Kidney (tissue), 14 donors: ENCODE data around the gene HPX. TPM values are rescaled to one million over a fixed set of nuclear protein-coding genes. Genes with fewer than 3 reads are reported as not detected.

ENCODE experiments used
- DNase-seq, 5 donors: peaks; one replicate each; pipeline ENCODE4 v3.0.0-alpha.2; 2013 to 2020
- FAIRE-seq: peaks from 2 replicates; lab custom pipeline; 2012; peaks lifted over from hg19 to GRCh38; lab: Jason Lieb, UNC
- H3K27ac ChIP-seq, 2 donors: one replicate each; pipeline ENCODE4 v1.7.0; 2013; ENCODE audit warnings: low read depth in 2 of 2, low read length in 2 of 2, inconsistent platforms in 1 of 2
- H3K27me3 ChIP-seq: one replicate; pipeline ENCODE4 v1.7.1; 2013; ENCODE audit warnings: low read length, inconsistent platforms; ENCODE audit not compliant: control insufficient read depth, insufficient read depth
- H3K36me3 ChIP-seq, 3 donors: one replicate each; pipeline versions ENCODE4 v1.7.0 to v1.7.1; 2013; ENCODE audit warnings: low read length in 3 of 3, control low read depth in 1 of 3, inconsistent platforms in 1 of 3; ENCODE audit not compliant: insufficient read depth in 3 of 3, control insufficient read depth in 2 of 3
- H3K4me1 ChIP-seq, 3 donors: one replicate each; pipeline versions ENCODE4 v1.7.0 to v1.7.1; 2013; ENCODE audit warnings: low read length in 3 of 3, inconsistent platforms in 1 of 3, low read depth in 1 of 3; ENCODE audit not compliant: control insufficient read depth in 2 of 3, insufficient read depth in 2 of 3
- H3K4me3 ChIP-seq, 3 donors: one replicate each; pipeline versions ENCODE4 v1.7.0 to v1.8.1; 2013; ENCODE audit warnings: low read length in 3 of 3, control low read depth in 1 of 3, inconsistent platforms in 1 of 3
- H3K9ac ChIP-seq, 3 donors: one replicate each; pipeline versions ENCODE4 v1.7.0 to v1.7.1; 2013; ENCODE audit warnings: low read length in 3 of 3, control low read depth in 1 of 3, inconsistent platforms in 1 of 3
- H3K9me3 ChIP-seq, 3 donors: one replicate each; pipeline versions ENCODE4 v1.7.0 to v1.7.1; 2013; ENCODE audit warnings: low read length in 3 of 3, control low read depth in 1 of 3, inconsistent platforms in 1 of 3; ENCODE audit not compliant: control insufficient read depth in 2 of 3, insufficient read depth in 1 of 3
- intact Hi-C: fragments of 100-400 bp; cut with DNase I; formaldehyde crosslinking; loops from one replicate; pipeline ENCODE4 v1.11.1; 2022
- polyA plus RNA-seq: library from polyadenylated mRNA; stranded (reverse); fragments of 350-450 nt; fragmentation: Illumina TruSeq; extraction: RNeasy Lipid Tissue Mini Kit (QIAGEN cat#74804); gene quantifications from one replicate; pipeline ENCODE4 v1.2.3, GENCODE V29; 2014; ENCODE audit warnings: low read depth, low replicate concordance; ENCODE audit not compliant: insufficient read depth
- total RNA-seq: library from RNA; stranded (reverse); fragmentation: NEBNext Ultra II Directional; extraction: Animal tissue kit (Norgen Biotek cat#: 25700); gene quantifications from one replicate; pipeline ENCODE4 v1.2.1, GENCODE V29; 2021
- TF ChIP-seq, protein P1 (sequence below): IDR thresholded peaks from 3 replicates; pipeline ENCODE4 v1.5.1; 2012; ENCODE audit warnings: mild to moderate bottlenecking, moderate library complexity, borderline replicate concordance; ENCODE audit not compliant: insufficient read depth; ENCODE audit errors: extremely low read depth
- donor health status: control.
- donor health status: control.
- donor health status: control.
- donor health status: control.
- donor health status: control.
- donor health status: DM: yes; HTN: yes; CAD: no.
- donor health status: Normal renal cell carcinoma (clear cell type).

HPX gene
- total and polyA plus RNA-seq, 2 donors from 2014 or later = 0.88 to 1.3 TPM

DNA sequence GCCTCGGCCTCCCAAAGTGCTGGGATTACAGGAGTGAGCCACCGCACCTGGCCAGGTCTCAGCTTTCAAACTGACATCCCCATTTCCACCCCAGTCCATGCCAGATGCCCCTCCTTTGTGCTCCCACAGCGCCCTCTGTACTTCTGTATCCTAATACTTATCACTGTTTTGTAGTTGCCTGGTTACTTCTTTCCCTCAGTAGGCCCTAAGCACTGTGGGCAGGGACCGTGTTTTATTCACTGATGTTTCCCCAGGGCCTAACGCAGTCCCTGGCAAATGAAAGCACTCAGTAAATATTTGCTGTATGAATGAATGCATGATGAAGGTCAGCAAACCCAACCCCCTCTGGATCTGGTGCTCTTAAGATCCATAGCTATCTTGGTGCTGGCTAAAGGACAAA lies 35.1 kb upstream of the HPX start:
- Histone ChIP-seq H3K4me3 (no peak overlapping the region), H3K27me3 (no peaks in the 10 kb centered on the region), H3K9ac (no peak overlapping the region), H3K9me3 (no peaks in the 10 kb centered on the region), H3K27ac (no peak overlapping the region), H3K36me3 (peaks cover 0 to 16% (median 15%) of the 10 kb centered on the region in 3 donors), H3K4me1 (peaks cover 4 to 28% (median 8%) of the 10 kb centered on the region in 3 donors)
- intact Hi-C loops = no loop called here
- DNase-seq (no peak), FAIRE-seq (no peak)
- TF ChIP-seq, protein P1, sequence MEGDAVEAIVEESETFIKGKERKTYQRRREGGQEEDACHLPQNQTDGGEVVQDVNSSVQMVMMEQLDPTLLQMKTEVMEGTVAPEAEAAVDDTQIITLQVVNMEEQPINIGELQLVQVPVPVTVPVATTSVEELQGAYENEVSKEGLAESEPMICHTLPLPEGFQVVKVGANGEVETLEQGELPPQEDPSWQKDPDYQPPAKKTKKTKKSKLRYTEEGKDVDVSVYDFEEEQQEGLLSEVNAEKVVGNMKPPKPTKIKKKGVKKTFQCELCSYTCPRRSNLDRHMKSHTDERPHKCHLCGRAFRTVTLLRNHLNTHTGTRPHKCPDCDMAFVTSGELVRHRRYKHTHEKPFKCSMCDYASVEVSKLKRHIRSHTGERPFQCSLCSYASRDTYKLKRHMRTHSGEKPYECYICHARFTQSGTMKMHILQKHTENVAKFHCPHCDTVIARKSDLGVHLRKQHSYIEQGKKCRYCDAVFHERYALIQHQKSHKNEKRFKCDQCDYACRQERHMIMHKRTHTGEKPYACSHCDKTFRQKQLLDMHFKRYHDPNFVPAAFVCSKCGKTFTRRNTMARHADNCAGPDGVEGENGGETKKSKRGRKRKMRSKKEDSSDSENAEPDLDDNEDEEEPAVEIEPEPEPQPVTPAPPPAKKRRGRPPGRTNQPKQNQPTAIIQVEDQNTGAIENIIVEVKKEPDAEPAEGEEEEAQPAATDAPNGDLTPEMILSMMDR = no peak

DNA sequence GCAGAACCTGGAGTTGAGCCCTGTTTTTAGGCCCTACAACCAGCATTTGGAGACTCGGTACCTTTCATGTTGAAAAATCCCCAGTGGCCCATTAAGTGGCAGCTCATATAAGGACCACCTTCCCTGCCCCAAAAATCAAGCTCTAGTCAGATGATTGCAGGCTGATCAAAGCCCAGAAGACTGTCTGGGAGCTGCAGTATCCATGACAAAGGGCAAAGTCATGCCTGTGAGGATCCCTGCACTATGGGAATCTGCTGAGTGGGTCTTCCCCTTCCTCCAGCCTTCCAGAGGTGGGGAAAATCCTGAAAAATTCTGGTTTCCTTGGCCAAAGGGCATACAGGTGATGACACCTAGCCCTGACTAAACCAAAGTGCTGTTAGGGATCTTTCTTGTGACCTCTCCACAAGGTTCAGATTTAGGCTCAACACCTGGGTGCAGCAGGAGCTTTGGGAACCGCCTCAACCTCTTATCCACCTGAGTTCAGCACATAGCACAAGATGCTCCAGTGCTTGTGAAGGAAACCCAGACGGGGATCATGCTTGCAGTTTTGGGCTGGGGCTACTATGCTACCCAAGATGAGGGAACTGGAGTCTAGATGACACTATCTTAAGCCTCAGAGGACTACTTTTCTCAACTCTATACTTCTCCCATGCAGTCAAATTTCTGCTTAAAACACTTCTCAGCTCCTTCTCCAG lies 34.2 kb upstream of the HPX start:
- no peak overlapping the region for H3K9ac ChIP-seq
- peaks cover 0 to 20% (median 7%) of the 10 kb centered on the region in 3 donors for H3K4me1 ChIP-seq
- H3K9me3 ChIP-seq = no peaks in the 10 kb centered on the region
- H3K36me3 ChIP-seq = peaks cover 0 to 16% (median 15%) of the 10 kb centered on the region in 3 donors
- no peaks in the 10 kb centered on the region for H3K27me3 ChIP-seq
- H3K27ac ChIP-seq = peak overlapping the region; percentile 85 to 98
- peak overlapping the region in 1 of 3 donors; percentile 79 for H3K4me3 ChIP-seq
- intact Hi-C loops = no loop called here
- DNase-seq = no peak
- FAIRE-seq = no peak
- TF ChIP-seq, protein P1 = no peak

- Histone ChIP-seq H3K27ac (peak overlapping the region; percentile 85 to 98), H3K36me3 (peaks cover 0 to 16% (median 15%) of the 10 kb centered on the region in 3 donors), H3K9ac (peak overlapping the region; percentile 30 to 91 (median 84)), H3K4me1 (peaks cover 2 to 20% (median 10%) of the 10 kb centered on the region in 3 donors), H3K4me3 (peak overlapping the region; percentile 62 to 79 (median 76)), H3K9me3 (no peaks in the 10 kb centered on the region), H3K27me3 (no peaks in the 10 kb centered on the region)
- intact Hi-C loops = no loop called here
- FAIRE-seq (no peak), DNase-seq (no peak)
- TF ChIP-seq, protein P1 = no peak
These were observed 33.6 kb upstream of the HPX start for GRCh38 chr11:6474413-6474792.
